GM12864 (cell line): ENCODE results near the gene MLXIPL.
A peak's percentile ranks its signal among the peaks of the same experiment; 100 is the strongest.
"Not testable (repeated sequence)": the region's sequence is repeated elsewhere in the genome, so short reads cannot be mapped to it uniquely, and the experiment has no call there.

Experiments used
- DNase-seq: peaks from one replicate; pipeline ENCODE4 v3.0.0-alpha.2; 2011; ENCODE audit warnings: low read depth
- H3K4me3 ChIP-seq: 2 replicates; pipeline ENCODE4 v1.5.1; 2011; ENCODE audit warnings: mild to moderate bottlenecking, low read depth, low read length, control low read depth
- CTCF ChIP-seq: IDR thresholded peaks from 2 replicates; pipeline ENCODE4 v1.5.1; 2011; ENCODE audit warnings: low read depth, mild to moderate bottlenecking, moderate library complexity, low read length, control low read depth, inconsistent platforms; ENCODE audit errors: missing control alignments

Gene MLXIPL

GRCh38 chr7:73668103-73668885 is 44.0 kb upstream of the MLXIPL start:
- H3K4me3 ChIP-seq, result peak overlapping the region; percentile 48
- no peak for TF ChIP-seq CTCF
- DNase-seq, result no peak

GRCh38 chr7:73667344-73668102 is 43.2 kb upstream of the MLXIPL start, which contains the start of gene VPS37D:
Gene VPS37D, plus strand, starts transcription at chr7:73667831. Its CDS starts 128 bp downstream, at chr7:73667959.
- peak; percentile 69 for TF ChIP-seq CTCF
- DNase-seq, result peak; percentile 30
- H3K4me3 ChIP-seq, result peak within 1 kb of the TSS; percentile 48

GRCh38 chr7:73663033-73663432 is 38.7 kb upstream of the MLXIPL start:
- no peak for TF ChIP-seq CTCF
- H3K4me3 ChIP-seq, result no peak overlapping the region
- DNase-seq, result no peak

GRCh38 chr7:73660594-73660993 is 36.3 kb upstream of the MLXIPL start:
- H3K4me3 ChIP-seq, DNase-seq: not testable (repeated sequence)

- H3K4me3 ChIP-seq, result no peak overlapping the region
- TF ChIP-seq CTCF, result no peak
- no peak for DNase-seq
These were observed 35.7 kb upstream of the MLXIPL start for GRCh38 chr7:73659983-73660382.

GRCh38 chr7:73655309-73655708 is 31.0 kb upstream of the MLXIPL start:
- H3K4me3 ChIP-seq, DNase-seq: not testable (repeated sequence)

- no peak for DNase-seq
- H3K4me3 ChIP-seq, result no peak overlapping the region
- TF ChIP-seq CTCF, result no peak
These were observed 28.2 kb upstream of the MLXIPL start for GRCh38 chr7:73652541-73652949.

GRCh38 chr7:73650524-73650923 is 26.2 kb upstream of the MLXIPL start:
- TF ChIP-seq CTCF, result no peak

More at GRCh38 chr7:73650524-73650923, 26.2 kb upstream of the MLXIPL start:
- H3K4me3 ChIP-seq, result no peak overlapping the region
- no peak for DNase-seq
